Measurements from ENCODE around the gene PCDHGB5.
"Not testable (repeated sequence)": the region's sequence is repeated elsewhere in the genome, so short reads cannot be mapped to it uniquely, and the experiment has no call there.

The PCDHGB5 gene

DNA sequence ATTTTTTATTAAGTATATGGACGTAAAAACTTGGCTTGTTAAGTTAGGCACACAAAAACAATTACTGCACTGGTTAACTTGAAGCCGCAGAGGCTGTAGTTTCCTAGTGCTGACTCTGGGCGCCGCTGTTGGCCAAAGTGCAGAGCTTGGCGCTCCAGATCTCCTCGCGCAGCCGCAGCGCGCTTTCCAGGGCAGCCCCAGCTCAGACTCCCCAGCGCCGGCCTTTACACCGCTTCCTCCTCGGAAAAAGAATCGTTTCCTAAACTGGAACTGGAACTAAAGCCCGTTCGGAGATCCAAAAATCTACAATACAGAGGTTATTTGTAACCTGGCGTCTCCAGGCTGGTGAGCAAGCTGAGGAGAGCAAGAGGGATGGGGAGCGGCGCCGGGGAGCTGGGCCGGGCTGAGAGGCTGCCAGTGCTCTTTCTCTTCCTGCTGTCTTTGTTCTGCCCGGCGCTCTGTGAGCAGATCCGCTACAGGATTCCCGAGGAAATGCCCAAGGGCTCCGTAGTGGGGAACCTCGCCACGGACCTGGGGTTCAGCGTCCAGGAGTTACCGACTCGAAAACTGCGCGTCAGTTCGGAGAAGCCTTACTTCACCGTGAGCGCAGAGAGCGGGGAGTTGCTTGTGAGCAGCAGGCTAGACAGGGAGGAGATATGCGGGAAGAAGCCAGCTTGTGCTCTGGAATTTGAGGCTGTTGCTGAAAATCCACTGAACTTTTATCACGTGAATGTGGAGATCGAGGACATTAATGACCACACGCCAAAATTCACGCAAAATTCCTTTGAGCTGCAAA lies at the start of gene PCDHGB5:
PCDHGB5 (plus strand) TSS at position 192 of the 796 bp plus-strand sequence; CDS start at position 373, 181 bp downstream.
- DNase-seq = not testable (repeated sequence)

DNA sequence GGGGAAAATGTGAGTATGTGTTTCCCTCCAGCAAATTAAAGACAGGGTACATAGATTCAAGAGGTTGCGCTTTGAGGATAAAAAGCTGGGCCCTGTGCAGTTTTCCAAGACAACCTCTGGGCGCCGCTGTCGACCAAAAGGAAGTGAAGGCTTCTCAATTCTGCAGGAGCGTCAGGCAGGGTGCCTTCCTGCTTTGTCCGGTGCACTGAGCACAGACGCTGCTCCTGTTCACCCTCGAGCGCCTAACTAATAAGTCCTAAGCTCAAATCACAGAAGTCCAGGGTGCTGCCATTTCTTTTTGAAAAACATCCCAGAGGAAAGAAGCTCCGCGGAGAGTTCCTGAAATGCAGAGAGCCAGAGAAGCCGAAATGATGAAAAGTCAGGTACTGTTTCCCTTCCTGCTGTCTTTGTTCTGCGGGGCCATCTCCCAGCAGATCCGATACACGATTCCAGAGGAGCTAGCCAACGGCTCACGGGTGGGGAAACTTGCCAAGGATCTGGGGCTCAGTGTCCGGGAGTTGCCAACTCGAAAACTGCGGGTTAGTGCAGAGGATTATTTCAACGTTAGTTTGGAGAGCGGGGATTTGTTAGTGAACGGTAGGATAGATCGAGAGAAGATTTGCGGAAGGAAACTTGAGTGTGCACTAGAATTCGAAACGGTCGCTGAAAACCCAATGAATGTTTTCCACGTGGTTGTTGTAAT lies 47.7 kb upstream of the PCDHGB5 start, which contains the start of gene PCDHGB1:
PCDHGB1 (plus strand) TSS at position 183 of the 703 bp plus-strand sequence; CDS start at position 345, 162 bp downstream.
- DNase-seq = no peak

DNA sequence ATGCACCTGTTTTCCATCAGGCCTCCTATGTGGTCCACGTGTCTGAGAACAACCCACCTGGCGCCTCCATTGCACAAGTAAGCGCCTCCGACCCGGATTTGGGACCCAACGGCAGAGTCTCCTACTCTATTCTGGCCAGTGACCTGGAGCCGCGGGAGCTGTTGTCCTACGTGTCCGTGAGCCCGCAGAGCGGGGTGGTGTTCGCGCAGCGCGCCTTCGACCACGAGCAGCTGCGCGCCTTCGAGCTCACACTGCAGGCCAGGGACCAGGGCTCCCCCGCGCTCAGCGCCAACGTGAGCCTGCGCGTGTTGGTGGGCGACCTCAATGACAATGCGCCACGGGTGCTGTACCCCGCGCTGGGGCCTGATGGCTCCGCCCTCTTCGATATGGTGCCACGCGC lies 46.2 kb upstream of the PCDHGB5 start:
- DNase-seq = no peak

DNA sequence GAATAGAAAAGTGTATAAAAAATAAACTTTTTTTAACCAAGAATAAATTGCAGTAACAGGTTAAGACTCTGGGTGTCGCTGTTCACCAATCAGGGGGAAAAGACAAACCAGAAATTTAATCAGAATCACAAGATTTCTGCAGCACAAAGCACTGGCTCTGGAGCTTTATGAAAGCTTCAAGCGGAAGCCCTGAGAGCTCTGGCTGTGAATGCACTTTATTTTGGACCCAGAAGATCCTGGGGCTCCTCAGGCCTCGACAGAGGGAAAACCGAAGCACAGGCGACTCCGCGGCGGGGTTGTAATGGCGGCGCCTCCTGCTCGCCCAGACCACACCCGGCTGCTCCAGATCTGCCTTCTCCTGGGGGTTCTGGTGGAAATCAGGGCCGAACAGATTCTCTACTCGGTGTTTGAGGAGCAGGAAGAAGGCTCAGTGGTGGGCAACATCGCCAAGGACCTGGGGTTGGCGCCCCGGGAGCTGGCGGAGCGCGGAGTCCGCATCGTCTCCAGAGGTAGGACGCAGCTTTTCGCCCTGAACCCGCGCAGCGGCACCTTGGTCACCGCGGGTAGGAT lies 42.8 kb upstream of the PCDHGB5 start, which contains the start of gene PCDHGA4:
PCDHGA4 (plus strand) TSS at position 122 of the 570 bp plus-strand sequence; CDS start at position 209, 87 bp downstream.
- no peak for DNase-seq

DNA sequence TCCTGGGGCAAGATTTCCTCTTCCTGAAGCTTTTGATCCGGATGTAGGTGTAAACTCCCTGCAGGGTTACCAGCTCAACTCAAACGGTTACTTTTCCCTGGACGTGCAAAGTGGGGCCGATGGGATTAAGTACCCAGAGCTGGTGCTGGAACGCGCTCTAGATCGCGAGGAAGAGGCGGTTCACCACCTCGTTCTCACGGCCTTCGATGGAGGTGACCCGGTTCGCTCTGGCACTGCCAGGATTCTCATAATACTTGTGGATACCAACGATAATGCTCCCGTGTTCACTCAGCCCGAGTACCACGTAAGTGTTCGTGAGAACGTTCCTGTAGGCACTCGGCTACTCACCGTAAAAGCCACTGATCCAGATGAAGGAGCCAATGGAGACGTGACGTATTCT lies 42.1 kb upstream of the PCDHGB5 start:
- no peak for DNase-seq

DNA sequence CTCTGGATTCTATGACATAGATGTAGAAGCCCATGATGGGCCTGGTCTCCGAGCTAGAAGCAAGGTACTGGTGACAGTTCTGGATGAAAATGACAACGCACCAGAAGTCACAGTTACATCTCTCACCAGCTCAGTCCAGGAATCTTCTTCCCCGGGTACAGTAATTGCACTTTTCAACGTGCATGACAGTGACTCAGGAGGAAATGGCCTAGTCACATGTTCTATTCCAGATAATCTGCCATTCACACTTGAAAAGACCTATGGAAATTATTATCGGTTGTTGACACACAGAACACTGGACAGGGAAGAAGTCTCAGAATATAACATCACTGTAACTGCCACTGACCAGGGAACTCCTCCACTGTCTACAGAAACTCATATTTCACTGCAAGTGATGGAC lies 41.6 kb upstream of the PCDHGB5 start:
- DNase-seq = no peak

DNA sequence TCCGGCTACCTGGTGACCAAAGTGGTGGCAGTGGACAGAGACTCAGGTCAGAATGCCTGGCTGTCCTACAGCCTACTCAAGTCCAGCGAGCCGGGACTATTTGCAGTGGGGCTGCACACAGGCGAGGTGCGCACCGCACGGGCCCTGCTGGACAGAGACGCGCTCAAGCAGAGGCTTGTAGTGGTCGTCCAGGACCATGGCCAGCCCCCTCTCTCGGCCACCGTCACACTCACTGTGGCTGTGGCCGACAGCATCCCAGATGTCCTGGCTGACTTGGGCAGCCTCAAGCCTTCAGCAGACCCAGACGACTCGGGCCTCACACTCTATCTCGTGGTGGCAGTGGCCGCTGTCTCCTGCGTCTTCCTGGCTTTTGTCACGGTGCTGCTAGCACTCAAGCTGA lies 40.8 kb upstream of the PCDHGB5 start:
- no peak for DNase-seq

DNA sequence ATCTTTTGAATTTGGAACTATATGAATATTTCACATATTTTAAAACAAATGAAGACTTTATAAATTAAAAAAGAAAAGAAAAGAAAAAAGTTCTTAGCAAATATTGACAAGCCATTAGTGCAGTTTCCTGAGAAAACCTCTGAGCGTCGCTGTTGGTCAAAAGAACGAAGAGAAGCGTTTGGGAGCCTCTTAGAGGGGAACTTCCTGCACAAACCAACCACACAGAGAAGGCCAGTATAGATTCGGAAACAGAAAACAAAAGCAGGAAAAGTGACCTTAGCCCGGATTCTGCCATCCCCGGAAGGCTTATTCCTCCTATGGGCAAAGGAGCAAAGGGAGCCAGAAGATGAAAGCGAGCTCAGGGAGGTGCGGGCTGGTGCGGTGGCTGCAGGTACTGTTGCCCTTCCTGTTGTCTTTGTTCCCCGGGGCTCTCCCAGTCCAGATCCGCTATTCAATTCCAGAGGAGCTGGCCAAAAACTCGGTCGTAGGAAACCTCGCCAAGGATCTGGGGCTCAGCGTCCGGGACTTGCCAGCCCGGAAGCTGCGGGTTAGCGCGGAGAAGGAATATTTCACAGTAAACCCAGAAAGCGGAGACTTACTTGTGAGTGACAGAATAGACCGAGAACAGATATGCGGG lies 37.8 kb upstream of the PCDHGB5 start, which contains the start of gene PCDHGB2:
PCDHGB2 (plus strand) TSS at position 205 of the 637 bp plus-strand sequence; CDS start at position 347, 142 bp downstream.
- DNase-seq = no peak

DNA sequence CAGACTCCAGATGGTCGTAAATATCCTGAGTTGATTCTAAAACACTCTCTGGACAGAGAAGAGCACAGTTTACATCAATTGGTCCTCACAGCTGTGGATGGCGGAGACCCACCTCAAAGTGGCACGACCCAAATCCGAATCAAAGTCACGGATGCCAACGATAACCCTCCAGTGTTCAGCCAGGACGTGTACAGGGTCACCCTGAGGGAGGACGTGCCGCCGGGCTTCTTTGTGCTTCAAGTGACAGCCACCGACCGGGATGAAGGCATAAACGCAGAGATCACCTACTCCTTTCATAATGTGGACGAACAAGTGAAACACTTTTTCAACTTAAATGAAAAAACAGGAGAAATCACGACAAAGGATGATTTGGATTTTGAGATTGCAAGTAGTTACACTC lies 37.1 kb upstream of the PCDHGB5 start:
- DNase-seq = no peak

DNA sequence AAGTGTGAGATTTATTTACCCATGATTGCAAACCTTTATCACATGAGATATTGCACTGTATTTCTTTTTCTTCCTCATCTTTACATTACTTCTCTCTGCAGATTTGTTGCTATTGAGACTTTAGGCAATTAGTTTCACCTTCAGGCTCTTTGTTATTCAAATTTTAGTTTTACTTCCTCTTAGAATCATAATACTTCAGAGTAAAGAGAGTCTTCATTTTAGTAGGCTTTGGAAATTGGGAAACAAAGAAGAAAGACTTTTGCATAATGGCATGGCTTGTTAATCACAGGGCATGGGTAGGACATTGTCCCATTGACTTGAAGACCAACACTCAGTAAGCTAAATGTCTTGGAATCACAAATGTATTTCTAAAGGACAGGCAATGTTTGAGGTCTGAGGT lies 35.0 kb upstream of the PCDHGB5 start:
- DNase-seq = no peak

DNA sequence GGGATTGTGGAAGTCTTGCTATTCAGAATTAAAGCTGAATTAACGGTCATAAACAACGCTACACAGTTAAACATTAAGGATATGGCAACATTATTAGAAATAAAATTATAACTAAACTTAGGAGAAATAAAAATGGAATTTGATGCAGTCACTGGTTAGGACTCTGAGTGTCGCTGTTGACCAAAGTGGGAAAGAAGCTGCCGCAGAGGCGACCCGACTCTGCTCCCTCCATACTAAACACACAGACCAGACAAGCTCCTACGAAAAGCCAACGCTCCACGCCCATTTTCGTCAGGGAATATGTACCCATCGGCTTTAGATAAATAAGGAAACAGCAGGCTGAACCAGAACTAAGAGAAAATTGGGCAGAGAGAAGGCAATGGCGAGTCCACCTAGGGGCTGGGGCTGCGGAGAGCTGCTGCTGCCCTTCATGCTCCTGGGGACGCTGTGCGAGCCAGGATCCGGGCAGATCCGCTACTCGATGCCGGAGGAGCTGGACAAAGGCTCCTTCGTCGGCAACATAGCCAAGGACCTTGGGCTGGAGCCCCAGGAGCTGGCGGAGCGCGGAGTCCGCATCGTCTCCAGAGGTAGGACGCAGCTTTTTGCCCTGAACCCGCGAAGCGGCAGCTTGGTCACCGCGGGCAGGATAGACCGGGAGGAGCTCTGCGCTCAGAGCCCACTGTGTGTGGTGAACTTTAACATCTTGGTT lies 33.6 kb upstream of the PCDHGB5 start, which contains the start of gene PCDHGA5:
PCDHGA5 (plus strand) TSS at position 211 of the 709 bp plus-strand sequence; CDS start at position 380, 169 bp downstream.
- DNase-seq = no peak

DNA sequence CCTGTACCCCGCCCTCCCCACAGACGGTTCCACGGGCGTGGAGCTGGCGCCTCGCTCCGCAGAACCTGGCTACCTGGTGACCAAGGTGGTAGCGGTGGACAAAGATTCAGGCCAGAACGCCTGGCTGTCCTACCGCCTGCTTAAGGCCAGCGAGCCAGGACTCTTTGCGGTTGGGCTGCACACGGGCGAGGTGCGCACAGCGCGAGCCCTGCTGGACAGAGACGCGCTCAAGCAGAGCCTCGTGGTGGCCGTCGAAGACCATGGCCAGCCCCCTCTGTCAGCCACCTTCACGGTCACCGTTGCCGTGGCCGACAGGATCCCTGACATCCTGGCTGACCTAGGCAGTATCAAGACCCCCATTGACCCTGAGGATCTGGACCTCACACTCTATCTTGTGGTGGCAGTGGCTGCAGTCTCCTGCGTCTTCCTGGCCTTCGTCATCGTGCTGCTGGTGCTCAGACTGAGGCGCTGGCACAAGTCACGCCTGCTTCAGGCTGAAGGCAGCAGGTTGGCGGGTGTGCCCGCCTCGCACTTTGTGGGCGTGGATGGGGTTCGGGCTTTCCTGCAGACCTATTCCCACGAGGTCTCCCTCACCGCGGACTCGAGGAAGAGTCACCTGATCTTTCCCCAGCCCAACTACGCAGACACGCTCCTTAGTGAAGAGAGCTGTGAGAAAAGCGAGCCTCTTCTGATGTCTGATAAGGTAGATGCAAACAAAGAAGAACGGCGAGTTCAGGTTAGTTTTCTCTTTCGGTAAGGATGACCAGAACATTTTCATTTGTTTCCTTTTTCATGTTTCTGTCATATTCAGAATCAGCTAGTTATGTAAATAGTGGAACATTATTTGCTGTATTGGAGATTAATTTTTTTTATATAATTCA lies 31.5 kb upstream of the PCDHGB5 start:
- no peak for DNase-seq

DNA sequence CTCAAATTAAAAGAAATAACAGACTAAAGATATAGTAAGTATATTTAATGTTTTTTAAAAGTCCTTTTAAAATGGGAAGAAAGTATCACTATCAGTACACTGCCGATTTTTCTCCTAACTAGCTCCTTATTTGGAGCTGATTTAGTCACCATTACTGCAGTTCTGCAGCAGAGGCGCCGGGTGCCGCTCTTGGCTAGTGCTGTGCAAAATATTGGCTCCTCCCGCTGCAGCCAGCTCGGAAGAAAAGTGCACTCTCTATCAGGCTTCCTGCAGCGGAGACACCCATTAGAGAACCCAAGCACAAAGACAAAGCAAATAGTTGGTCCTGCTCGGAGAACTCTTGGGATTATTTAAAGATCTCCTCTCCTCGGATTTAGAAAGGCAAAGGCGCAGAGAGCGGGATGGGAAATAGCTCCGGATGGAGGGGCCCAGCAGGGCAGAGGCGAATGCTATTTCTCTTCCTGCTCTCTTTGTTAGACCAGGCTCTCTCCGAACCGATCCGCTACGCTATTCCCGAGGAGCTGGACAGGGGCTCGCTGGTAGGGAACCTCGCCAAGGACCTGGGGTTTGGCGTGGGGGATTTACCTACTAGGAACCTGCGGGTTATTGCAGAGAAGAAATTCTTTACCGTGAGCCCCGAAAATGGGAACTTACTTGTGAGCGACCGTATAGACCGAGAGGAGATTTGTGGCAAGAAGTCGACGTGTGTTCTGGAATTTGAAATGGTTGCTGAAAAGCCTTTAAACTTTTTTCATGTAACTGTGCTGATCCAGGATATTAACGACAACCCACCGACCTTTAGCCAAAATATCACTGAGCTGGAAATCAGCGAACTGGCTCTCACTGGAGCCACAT lies 27.5 kb upstream of the PCDHGB5 start, which contains the start of gene PCDHGB3:
PCDHGB3 (plus strand) TSS at position 249 of the 855 bp plus-strand sequence; CDS start at position 402, 153 bp downstream.
- no peak for DNase-seq

DNA sequence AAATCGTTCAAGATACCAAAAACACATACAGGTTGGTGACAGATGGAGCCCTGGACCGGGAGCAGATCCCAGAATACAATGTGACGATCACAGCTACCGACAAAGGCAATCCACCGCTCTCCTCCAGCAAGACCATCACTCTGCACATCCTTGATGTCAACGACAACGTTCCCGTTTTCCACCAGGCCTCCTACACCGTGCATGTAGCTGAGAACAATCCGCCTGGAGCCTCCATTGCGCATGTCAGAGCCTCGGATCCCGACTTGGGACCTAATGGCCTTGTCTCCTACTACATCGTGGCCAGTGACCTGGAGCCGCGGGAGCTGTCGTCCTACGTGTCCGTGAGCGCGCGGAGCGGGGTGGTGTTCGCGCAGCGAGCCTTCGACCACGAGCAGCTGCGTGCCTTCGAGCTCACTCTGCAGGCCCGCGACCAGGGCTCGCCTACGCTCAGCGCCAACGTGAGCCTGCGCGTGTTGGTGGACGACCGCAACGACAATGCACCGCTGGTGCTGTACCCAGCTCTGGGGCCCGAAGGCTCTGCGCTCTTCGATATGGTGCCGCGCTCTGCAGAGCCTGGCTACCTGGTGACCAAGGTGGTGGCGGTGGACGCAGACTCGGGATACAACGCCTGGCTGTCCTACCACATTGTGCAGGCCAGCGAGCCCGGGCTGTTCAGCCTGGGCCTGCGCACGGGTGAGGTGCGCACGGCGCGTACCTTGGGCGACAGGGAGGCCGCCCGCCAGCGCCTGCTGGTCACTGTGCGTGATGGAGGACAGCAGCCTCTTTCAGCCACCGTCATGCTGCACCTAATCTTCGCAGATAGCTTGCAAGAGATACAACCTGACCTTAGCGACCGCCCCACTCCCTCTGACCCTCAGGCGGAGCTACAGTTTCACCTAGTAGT lies 25.9 kb upstream of the PCDHGB5 start:
- no peak for DNase-seq

DNA sequence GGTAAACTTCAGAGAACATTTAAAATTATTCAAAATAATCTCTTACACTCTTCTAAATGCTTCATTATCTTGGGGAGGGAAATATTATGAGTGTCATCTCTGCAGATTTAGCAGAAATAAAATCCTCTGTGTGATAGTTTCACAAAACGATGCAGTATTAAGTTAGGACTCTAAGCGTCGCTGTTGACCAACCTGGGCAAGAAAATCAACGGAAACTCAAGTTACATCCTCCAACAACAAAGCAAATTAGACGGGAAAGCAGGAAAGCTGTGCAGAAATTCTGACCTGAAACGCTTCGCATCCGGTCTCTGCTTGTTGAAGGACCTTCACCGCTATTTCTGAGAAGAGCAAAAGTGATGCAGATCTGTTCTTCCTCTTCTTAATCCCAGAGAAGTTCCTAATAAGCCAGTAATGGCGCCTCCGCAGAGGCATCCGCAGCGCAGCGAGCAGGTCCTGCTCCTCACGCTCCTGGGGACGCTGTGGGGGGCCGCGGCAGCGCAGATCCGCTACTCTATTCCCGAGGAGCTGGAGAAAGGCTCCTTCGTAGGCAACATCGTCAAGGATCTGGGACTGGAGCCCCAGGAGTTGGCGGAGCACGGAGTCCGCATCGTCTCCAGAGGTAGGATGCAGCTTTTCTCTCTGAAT lies 24.0 kb upstream of the PCDHGB5 start, which contains the start of gene PCDHGA6:
PCDHGA6 (plus strand) TSS at position 219 of the 645 bp plus-strand sequence; CDS start at position 412, 193 bp downstream.
- DNase-seq = no peak

DNA sequence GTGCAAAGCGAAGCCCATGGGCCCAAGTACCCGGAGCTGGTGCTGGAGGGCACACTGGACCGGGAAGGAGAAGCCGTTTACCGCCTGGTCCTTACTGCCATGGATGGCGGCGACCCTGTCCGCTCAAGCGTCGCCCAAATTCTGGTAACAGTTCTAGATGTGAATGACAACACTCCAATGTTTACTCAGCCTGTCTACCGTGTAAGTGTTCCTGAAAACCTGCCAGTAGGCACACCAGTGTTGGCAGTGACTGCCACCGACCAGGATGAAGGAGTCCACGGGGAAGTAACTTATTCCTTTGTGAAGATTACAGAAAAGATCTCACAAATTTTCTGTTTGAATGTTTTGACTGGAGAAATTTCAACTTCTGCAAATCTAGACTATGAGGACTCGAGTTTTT lies 23.1 kb upstream of the PCDHGB5 start:
- no peak for DNase-seq

DNA sequence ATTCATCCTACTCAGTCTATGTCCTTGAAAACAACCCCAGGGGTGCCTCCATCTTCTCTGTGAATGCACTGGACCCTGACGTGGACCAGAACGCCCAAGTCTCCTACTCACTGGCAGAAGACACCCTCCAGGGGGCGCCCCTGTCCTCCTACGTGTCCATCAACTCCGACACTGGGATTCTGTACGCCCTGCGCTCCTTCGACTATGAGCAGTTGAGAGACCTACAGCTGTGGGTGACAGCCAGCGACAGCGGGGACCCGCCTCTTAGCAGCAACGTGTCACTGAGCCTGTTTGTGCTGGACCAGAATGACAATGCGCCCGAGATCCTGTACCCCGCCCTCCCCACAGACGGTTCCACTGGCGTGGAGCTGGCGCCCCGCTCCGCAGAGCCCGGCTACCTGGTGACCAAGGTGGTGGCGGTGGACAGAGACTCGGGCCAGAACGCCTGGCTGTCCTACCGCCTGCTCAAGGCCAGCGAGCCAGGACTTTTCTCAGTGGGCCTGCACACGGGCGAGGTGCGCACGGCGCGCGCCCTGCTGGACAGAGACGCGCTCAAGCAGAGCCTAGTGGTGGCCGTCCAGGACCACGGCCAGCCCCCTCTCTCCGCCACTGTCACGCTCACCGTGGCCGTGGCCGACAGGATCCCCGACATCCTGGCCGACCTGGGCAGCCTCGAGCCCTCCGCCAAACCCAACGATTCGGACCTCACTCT lies 22.1 kb upstream of the PCDHGB5 start:
- DNase-seq = not testable (repeated sequence)

All from KG1 (cell line).